PC-3 (cell line): Measurements from ENCODE around the gene CKS2. TPM values are rescaled to one million over a fixed set of nuclear protein-coding genes. Genes with fewer than 3 reads are reported as not detected.

Experiments
- ATAC-seq: fragments of 200-7000 bp; cut with Tn5 transposase; 2 replicates; pipeline ENCODE4 v1.9.1; 2020; ENCODE audit warnings: mild to moderate bottlenecking, moderate library complexity
- BruUV-seq: library from RNA; stranded (reverse); fragments of 400-500 nt; replicated peaks from 2 replicates; lab custom pipeline; 2021; lab: Mats Ljungman, UMichigan
- CTCF ChIA-PET: fragments of 300-600 bp; sonication (Branson Sonifier 250); formaldehyde crosslinking; loops from one replicate; lab custom pipeline; 2022; ENCODE audit warnings: antibody characterized with exemption; lab: Charles Lee
- POLR2A ChIA-PET: fragments of 300-600 bp; sonication (Branson Sonifier 250); formaldehyde crosslinking; loops from one replicate; lab custom pipeline; 2022; ENCODE audit warnings: antibody characterized with exemption; ENCODE audit not compliant: unreplicated experiment; lab: Charles Lee
- DNase-seq: peaks from one replicate; pipeline ENCODE4 v3.0.0-alpha.2; 2015
- H2AFZ ChIP-seq: fragments of 300-600 bp; sonication (generic); 2 replicates; pipeline ENCODE4 v1.6.0; 2016; ENCODE audit warnings: antibody characterized with exemption, low read length
- H3F3A ChIP-seq: fragments of 300-600 bp; sonication (generic); one replicate; pipeline ENCODE4 v1.6.0; 2017; ENCODE audit warnings: antibody characterized with exemption, low read length, control low read depth, mild to moderate bottlenecking; ENCODE audit not compliant: unreplicated experiment
- H3K27ac ChIP-seq: fragments of 300-600 bp; sonication (generic); 2 replicates; pipeline ENCODE4 v1.5.1; 2016; ENCODE audit warnings: mild to moderate bottlenecking, low read length
- H3K27me3 ChIP-seq: fragments of 300-600 bp; sonication (generic); 2 replicates; pipeline ENCODE4 v1.6.1; 2016; ENCODE audit warnings: low read length, mixed read lengths
- H3K36me3 ChIP-seq: fragments of 300-600 bp; sonication (generic); 2 replicates; pipeline ENCODE4 v1.6.1; 2016; ENCODE audit warnings: low read depth, mixed run types, low read length, mixed read lengths
- H3K4me1 ChIP-seq: fragments of 300-600 bp; sonication (generic); 2 replicates; pipeline ENCODE4 v1.5.1; 2016; ENCODE audit warnings: low read length; ENCODE audit not compliant: insufficient read depth
- H3K4me2 ChIP-seq: fragments of 300-600 bp; sonication (generic); 2 replicates; pipeline ENCODE4 v1.6.0; 2016; ENCODE audit warnings: low read length
- H3K4me3 ChIP-seq: fragments of 300-600 bp; sonication (generic); 2 replicates; pipeline ENCODE4 v1.5.1; 2016; ENCODE audit warnings: mild to moderate bottlenecking, low read length, mixed read lengths
- H3K79me2 ChIP-seq: fragments of 300-600 bp; sonication (generic); 2 replicates; pipeline ENCODE4 v1.6.1; 2017; ENCODE audit warnings: low read length, mixed read lengths
- H3K9ac ChIP-seq: fragments of 300-600 bp; sonication (generic); 2 replicates; pipeline ENCODE4 v1.6.0; 2016; ENCODE audit warnings: mild to moderate bottlenecking, low read length
- H3K9me2 ChIP-seq: fragments of 300-600 bp; sonication (generic); replicated peaks from 2 replicates; pipeline ENCODE4 v1.6.1; 2016; ENCODE audit warnings: mixed run types, low read length, mixed read lengths
- H3K9me3 ChIP-seq: fragments of 300-600 bp; sonication (generic); 2 replicates; pipeline ENCODE4 v1.6.1; 2016; ENCODE audit warnings: low read length, mixed read lengths
- H4K20me1 ChIP-seq: fragments of 300-600 bp; sonication (generic); 2 replicates; pipeline ENCODE4 v1.6.1; 2016; ENCODE audit warnings: low read length, mixed read lengths
- EZH2 ChIP-seq: fragments of 300-600 bp; sonication (generic); IDR thresholded peaks from one replicate; pipeline ENCODE4 v1.6.1; 2017; ENCODE audit warnings: antibody characterized with exemption, mild to moderate bottlenecking, low read length; ENCODE audit not compliant: unreplicated experiment
- EZH2phosphoT487 ChIP-seq: fragments of 300-600 bp; sonication (generic); IDR thresholded peaks from 2 replicates; pipeline ENCODE4 v1.6.1; 2018; ENCODE audit warnings: mild to moderate bottlenecking, antibody characterized with exemption, low read length, borderline replicate concordance
- intact Hi-C: fragments of 100-400 bp; cut with micrococcal nuclease; formaldehyde crosslinking; loops from 2 replicates; pipeline ENCODE4 v1.9.0; 2023
- total RNA-seq: library from RNA; depleted of rRNA; stranded (reverse); fragments of >200 nt; gene quantifications from 2 replicates; pipeline ENCODE4 v1.2.3, GENCODE V29; 2014
- TF ChIP-seq, protein P1 (sequence below): fragments of 300-600 bp; sonication (generic); conservative IDR thresholded peaks from 2 replicates; pipeline ENCODE4 v1.5.1; 2017; ENCODE audit warnings: antibody characterized with exemption, low read depth, mild to moderate bottlenecking, low read length

Gene CKS2
- total RNA-seq, 1 experiment from 2014 or later: 147 TPM

DNA sequence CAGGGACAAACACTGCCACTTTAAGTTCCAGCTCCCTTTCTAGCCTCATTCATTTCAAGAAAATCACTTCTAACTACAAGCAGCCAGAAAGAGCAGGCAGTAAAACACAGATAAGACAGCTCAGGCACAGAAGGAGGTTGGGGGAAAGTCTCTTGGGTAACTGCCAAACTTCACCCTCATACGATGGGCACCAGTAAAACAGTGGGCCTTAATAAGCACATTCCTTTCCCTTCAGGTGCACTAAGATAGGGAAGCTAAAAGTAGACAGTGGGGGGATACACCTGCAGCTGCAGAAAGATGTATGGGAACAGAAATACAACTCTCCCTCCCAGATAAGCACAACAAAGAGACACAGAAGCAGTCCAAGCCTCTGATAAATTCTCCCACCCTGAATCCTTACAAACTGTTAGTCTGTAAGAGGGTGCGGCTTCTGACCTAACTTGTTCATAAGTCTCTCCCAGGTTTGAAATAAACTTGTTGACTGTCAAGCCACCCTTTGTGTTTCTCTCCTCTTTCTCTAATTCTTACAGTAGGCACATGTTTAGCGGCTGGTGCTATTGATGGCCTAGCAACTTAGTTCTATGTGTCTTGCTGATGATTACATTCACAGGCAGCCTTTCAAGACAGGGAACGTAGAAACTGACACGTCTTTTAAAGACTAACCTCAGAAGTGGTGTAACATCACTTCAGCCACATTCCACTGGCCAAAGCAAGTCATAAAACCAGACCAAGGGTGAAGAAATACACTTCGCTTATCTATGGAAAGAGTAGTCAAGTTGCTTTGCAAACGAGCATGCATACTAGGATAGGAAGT lies 6.8 kb upstream of the CKS2 start:
- ATAC-seq (no peak), DNase-seq (no peak)
- Histone ChIP-seq H3K9me3 (no peaks in the 10 kb centered on the region), H3K79me2 (no peaks in the 10 kb centered on the region), H3K9me2 (no peaks in the 10 kb centered on the region), H3K4me2 (no peak overlapping the region), H3K9ac (no peak overlapping the region), H3K36me3 (no peaks in the 10 kb centered on the region), H3F3A (no peaks in the 10 kb centered on the region), H2AFZ (no peak overlapping the region), H3K27ac (no peak overlapping the region), H3K4me3 (no peak overlapping the region), H3K4me1 (peaks cover 6% of the 10 kb centered on the region), H3K27me3 (no peaks in the 10 kb centered on the region), H4K20me1 (no peaks in the 10 kb centered on the region)
- BruUV-seq: no TSS peak
- ChIA-PET CTCF (no interaction called here), POLR2A (no interaction called here)
- intact Hi-C loops: no loop called here
- no peak for TF ChIP-seq EZH2
- TF ChIP-seq, protein P1, sequence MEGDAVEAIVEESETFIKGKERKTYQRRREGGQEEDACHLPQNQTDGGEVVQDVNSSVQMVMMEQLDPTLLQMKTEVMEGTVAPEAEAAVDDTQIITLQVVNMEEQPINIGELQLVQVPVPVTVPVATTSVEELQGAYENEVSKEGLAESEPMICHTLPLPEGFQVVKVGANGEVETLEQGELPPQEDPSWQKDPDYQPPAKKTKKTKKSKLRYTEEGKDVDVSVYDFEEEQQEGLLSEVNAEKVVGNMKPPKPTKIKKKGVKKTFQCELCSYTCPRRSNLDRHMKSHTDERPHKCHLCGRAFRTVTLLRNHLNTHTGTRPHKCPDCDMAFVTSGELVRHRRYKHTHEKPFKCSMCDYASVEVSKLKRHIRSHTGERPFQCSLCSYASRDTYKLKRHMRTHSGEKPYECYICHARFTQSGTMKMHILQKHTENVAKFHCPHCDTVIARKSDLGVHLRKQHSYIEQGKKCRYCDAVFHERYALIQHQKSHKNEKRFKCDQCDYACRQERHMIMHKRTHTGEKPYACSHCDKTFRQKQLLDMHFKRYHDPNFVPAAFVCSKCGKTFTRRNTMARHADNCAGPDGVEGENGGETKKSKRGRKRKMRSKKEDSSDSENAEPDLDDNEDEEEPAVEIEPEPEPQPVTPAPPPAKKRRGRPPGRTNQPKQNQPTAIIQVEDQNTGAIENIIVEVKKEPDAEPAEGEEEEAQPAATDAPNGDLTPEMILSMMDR: no peak
- TF ChIP-seq EZH2phosphoT487: no peak

DNA sequence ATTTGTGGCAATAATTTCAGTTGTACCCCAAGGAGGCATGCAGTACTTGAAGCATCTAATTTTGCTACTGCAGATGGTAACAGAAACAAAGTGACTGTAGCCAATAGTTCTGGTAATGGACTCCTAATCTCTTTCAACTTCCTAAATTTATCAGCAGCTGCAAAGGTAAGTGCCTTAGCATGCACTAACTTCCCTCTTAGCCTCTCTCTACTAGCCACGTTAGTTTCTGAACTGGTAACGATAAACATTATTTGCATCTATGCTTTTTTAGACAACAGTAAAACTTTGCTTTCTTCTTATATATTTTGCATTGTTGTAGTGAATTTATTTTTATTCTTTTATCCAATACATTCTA lies 6.2 kb upstream of the CKS2 start:
- Histone ChIP-seq H3K4me1 (peaks cover 7% of the 10 kb centered on the region), H3K4me2 (no peak overlapping the region)

DNA sequence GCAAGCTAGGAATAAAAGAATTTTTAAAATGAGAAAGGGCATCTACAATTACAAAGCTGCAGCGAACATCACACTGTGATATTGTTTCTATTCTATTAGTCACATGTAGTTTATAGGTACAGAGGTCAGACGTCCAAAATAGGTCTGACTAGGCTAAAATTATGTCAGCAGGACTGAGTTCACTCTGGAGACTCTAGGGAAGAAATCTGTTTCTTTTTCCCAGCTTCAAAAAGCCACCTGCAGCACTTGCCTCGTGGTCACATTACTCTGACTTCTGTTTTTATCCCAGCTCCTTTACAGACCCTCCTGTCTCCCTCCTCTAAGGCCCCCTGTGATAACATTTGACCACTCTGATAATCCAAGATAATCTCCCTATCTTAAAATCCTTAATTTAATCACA lies 5.1 kb upstream of the CKS2 start:
- Histone ChIP-seq H3K79me2 (peaks cover 10% of the 10 kb centered on the region), H3K4me1 (peaks cover 11% of the 10 kb centered on the region), H3F3A (no peaks in the 10 kb centered on the region), H2AFZ (no peak overlapping the region), H3K4me2 (no peak overlapping the region), H3K27me3 (no peaks in the 10 kb centered on the region), H4K20me1 (no peaks in the 10 kb centered on the region), H3K9ac (no peak overlapping the region), H3K9me2 (no peaks in the 10 kb centered on the region), H3K4me3 (no peak overlapping the region), H3K9me3 (no peaks in the 10 kb centered on the region), H3K36me3 (no peaks in the 10 kb centered on the region), H3K27ac (no peak overlapping the region)
- intact Hi-C loops: no loop called here
- ATAC-seq (no peak), DNase-seq (no peak)
- ChIA-PET CTCF (no interaction called here), POLR2A (no interaction called here)
- TF ChIP-seq, protein P1: no peak
- TF ChIP-seq EZH2 (no peak), EZH2phosphoT487 (no peak)
- no TSS peak for BruUV-seq

More for the DNA sequence above, 6.2 kb upstream of the CKS2 start:
- peaks cover 3% of the 10 kb centered on the region for H3K79me2 ChIP-seq
- TF ChIP-seq EZH2phosphoT487 (no peak), EZH2 (no peak)
- TF ChIP-seq, protein P1: no peak
- no peaks in the 10 kb centered on the region for H4K20me1 ChIP-seq
- no peaks in the 10 kb centered on the region for H3K36me3 ChIP-seq
- intact Hi-C loops: no loop called here
- H3K27ac ChIP-seq: no peak overlapping the region
- BruUV-seq: no TSS peak
- ChIA-PET POLR2A (no interaction called here), CTCF (no interaction called here)
- no peaks in the 10 kb centered on the region for H3K9me3 ChIP-seq
- H2AFZ ChIP-seq: no peak overlapping the region
- H3K9me2 ChIP-seq: no peaks in the 10 kb centered on the region
- no peak for ATAC-seq
- H3K9ac ChIP-seq: no peak overlapping the region
- no peaks in the 10 kb centered on the region for H3K27me3 ChIP-seq
- DNase-seq: no peak
- no peaks in the 10 kb centered on the region for H3F3A ChIP-seq
- no peak overlapping the region for H3K4me3 ChIP-seq
